ENCODE data around the gene EEF1G. TPM values are rescaled to one million over a fixed set of nuclear protein-coding genes. Genes with fewer than 3 reads are reported as not detected.

EEF1G gene
- total and polyA plus RNA-seq, 9 of the 15 experiments (the other 6 are each of a cell fraction or from before 2014, with no cell fraction given) = 985 to 2,349 (median 2,035) TPM

DNA sequence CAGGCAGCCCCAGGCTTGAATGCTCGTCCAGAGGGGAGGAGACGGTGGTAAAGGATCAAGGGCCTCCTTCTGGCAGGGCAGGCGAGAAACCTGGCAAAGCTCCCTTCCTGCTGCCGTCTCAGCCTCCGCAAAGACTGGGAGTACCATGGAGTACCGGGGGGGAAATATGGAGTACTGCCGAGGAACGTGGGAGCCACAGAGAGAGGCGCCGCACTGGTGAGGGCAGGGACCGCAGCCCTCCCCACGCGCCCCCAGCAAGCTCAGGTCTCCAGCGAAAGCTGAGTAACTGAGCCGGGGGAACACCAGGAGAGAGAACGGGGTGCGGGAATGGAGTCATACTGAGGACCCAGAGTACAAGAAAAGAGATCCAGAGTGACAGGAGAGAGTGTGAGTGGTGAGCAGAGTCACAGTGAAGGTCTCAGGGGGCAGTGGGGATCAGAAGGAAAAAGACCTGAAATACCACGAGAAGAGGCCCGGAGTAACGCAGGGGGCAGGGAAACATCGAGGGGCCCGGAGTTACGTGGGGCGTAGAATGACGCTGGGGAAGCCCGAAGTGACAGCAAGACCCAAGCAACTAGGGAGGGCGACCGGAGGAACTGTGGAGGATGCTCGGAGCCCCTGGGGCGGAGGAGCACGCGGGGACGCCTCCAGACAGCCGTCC, 38.1 kb upstream of the EEF1G start (continued):
- TF ChIP-seq SRSF3 (IDR thresholded peaks at IDR 0.05; ENCODE audit: insufficient read depth, low read length) = no peak
- peak; percentile 70 for TF ChIP-seq POLR2A (conservative IDR thresholded peaks at IDR 0.05)
- peak in 1 of 2 experiments; percentile 80; a peak in 2 of 4 replicates for TF ChIP-seq HDAC1 (IDR thresholded peaks at IDR 0.05)
- TF ChIP-seq, protein P1, sequence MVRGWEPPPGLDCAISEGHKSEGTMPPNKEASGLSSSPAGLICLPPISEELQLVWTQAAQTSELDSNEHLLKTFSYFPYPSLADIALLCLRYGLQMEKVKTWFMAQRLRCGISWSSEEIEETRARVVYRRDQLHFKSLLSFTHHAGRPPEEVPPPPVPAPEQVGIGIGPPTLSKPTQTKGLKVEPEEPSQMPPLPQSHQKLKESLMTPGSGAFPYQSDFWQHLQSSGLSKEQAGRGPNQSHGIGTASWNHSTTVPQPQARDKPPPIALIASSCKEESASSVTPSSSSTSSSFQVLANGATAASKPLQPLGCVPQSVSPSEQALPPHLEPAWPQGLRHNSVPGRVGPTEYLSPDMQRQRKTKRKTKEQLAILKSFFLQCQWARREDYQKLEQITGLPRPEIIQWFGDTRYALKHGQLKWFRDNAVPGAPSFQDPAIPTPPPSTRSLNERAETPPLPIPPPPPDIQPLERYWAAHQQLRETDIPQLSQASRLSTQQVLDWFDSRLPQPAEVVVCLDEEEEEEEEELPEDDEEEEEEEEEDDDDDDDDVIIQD (CRISPR knock-in tag; IDR thresholded peaks at IDR 0.05) = no peak
- peak; percentile 73 for TF ChIP-seq CHD2 (IDR thresholded peaks at IDR 0.05; ENCODE audit: low read depth, low read length)
- 0 out of 2 replicates have a peak, but pooled peaks have one; percentile 45 for TF ChIP-seq NFRKB (IDR thresholded peaks at IDR 0.05; ENCODE audit: low read depth)
- peak; percentile 3; the same call in 1 of the 2 replicates for TF ChIP-seq TEAD4 (IDR thresholded peaks at IDR 0.05; ENCODE audit: low read length)
- TF ChIP-seq TEAD4 (CRISPR knock-in tag; IDR thresholded peaks at IDR 0.05; ENCODE audit: borderline replicate concordance) = no peak
- TF ChIP-seq, protein P2, sequence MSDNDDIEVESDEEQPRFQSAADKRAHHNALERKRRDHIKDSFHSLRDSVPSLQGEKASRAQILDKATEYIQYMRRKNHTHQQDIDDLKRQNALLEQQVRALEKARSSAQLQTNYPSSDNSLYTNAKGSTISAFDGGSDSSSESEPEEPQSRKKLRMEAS (CRISPR knock-in tag; IDR thresholded peaks at IDR 0.05) = peak; percentile 75
- TF ChIP-seq REST (IDR thresholded peaks at IDR 0.05; ENCODE audit: borderline replicate concordance) = no peak
- no peak for TF ChIP-seq REST (CRISPR knock-in tag; IDR thresholded peaks at IDR 0.05; ENCODE audit: low read depth)
- 0 out of 2 replicates have a peak, but pooled peaks have one; percentile 66 for TF ChIP-seq ZNF740 (CRISPR knock-in tag; IDR thresholded peaks at IDR 0.05)
- no peak for TF ChIP-seq ZNF740 (tag; IDR thresholded peaks at IDR 0.05)
- peak; percentile 11; the same call in 1 of the 2 replicates for TF ChIP-seq RB1 (IDR thresholded peaks at IDR 0.05; ENCODE audit: low read depth)
- TF ChIP-seq, protein P3, sequence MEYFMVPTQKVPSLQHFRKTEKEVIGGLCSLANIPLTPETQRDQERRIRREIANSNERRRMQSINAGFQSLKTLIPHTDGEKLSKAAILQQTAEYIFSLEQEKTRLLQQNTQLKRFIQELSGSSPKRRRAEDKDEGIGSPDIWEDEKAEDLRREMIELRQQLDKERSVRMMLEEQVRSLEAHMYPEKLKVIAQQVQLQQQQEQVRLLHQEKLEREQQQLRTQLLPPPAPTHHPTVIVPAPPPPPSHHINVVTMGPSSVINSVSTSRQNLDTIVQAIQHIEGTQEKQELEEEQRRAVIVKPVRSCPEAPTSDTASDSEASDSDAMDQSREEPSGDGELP (CRISPR knock-in tag; IDR thresholded peaks at IDR 0.05; ENCODE audit: borderline replicate concordance) = no peak
- no peak for TF ChIP-seq ETV6 (IDR thresholded peaks at IDR 0.05; ENCODE audit: borderline replicate concordance in 1 of 2, low read depth in 2 of 2, low read length in 1 of 2)
- TF ChIP-seq ETV6 (CRISPR knock-in tag; IDR thresholded peaks at IDR 0.05; ENCODE audit: borderline replicate concordance) = no peak

Measured in K562 (cell line).